ENCODE measurements around the gene MCOLN2. TPM values are rescaled to one million over a fixed set of nuclear protein-coding genes. Genes with fewer than 3 reads are reported as not detected.

MCOLN2 gene
- total RNA-seq, 1 experiment from 2014 or later = 11.3 TPM

DNA sequence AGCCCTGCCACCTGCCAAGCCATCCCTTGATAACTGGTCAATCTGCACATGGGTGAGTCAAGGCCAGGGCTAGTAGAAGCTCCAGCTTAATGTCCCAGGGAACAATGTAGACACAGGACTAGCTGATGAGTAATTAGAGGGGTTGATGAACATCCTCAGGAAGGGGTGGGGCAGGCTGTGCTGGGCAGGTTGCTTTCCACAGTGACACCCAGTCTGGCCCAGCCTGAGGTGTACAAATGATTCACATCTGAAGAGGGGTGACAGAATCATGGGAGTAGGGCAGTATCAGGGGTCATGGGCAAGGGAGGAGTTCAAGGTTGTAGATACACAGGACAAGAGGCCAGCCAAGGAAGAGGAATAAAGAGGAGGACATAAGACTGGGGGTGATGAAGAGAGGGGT, 108.2 kb downstream of the MCOLN2 start (continued):
- TF ChIP-seq, protein P1, sequence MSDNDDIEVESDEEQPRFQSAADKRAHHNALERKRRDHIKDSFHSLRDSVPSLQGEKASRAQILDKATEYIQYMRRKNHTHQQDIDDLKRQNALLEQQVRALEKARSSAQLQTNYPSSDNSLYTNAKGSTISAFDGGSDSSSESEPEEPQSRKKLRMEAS (IDR thresholded peaks at IDR 0.05) = no peak
- TF ChIP-seq ELF1 (IDR thresholded peaks at IDR 0.05; ENCODE audit: borderline replicate concordance, low read depth) = no peak

DNA sequence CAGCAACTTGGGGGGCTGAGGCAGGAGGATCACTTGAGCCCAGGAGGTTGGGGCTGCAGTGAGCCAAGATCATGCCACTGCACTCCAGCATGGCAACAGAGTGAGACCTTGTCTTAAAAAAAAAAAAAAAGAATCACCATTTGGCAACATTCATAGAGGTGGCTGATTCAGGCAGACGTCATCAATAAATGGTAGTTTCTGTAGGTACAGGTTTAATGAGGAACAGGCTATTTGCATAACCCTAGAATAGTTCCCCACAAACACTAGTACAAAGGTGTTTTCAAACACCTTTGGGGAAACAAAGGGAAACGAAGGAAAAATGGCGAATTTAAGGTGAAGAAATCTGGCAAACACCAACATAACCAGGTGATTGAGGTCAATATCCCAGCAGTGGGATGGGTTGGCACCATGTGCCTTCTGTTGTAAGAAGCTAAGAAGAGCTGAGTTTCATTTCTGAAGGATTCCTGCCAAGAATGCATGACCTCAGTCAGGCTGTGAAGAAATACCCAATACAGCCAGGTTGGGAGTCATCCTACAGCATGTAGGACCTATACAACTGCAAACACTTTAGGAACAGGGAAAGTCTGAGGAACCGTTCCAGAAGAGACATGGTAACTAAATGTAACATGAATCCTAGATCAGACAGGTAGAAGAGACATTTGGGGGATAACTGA, 109.5 kb downstream of the MCOLN2 start:
- RAD21 ChIA-PET (ENCODE audit: low non-redundant PET in 1 of 2, low total read pairs in 2 of 2, uncharacterized antibody in 2 of 2, unreplicated experiment in 2 of 2) = no interaction called here
- no peak for ATAC-seq
- BruUV-seq (replicated peaks) = no TSS peak
- CTCF ChIA-PET = no interaction called here
- Histone ChIP-seq H2AFZ (ENCODE audit: low read depth, low read length, poor library complexity, severe bottlenecking) (no peak overlapping the region), H3K27me3 (ENCODE audit: insufficient read depth, low read length) (no peaks in the 10 kb centered on the region), H3K4me3 (replicated peaks in 1 of 2; ENCODE audit: low read depth in 1 of 2, low read length in 2 of 2) (no peak overlapping the region), H3K9me2 (ENCODE audit: insufficient read depth) (no peaks in the 10 kb centered on the region), H4K20me1 (ENCODE audit: insufficient read depth) (no peaks in the 10 kb centered on the region), H3K9me3 (ENCODE audit: control insufficient read depth in 1 of 2, insufficient read depth in 1 of 2, low read depth in 1 of 2, low read length in 2 of 2) (no peaks in the 10 kb centered on the region), H3K4me2 (ENCODE audit: low read length) (no peak overlapping the region), H3K36me3 (ENCODE audit: control insufficient read depth in 1 of 2, insufficient read depth in 2 of 2, low read length in 2 of 2) (peaks cover 4 to 22% of the 10 kb centered on the region in 2 experiments; a peak in 3 of 4 replicates), H3K79me2 (ENCODE audit: insufficient read depth, low read length) (peaks cover 67% of the 10 kb centered on the region), H3K9ac (ENCODE audit: low read length) (no peak overlapping the region), H3K27ac (ENCODE audit: low read depth, low read length) (no peak overlapping the region), H3K4me1 (ENCODE audit: control insufficient read depth in 1 of 2, insufficient read depth in 2 of 2, low read length in 2 of 2) (peaks cover 0 to 9% of the 10 kb centered on the region in 2 experiments; a peak in 1 of 4 replicates)
- POLR2A ChIA-PET = no interaction called here
- intact Hi-C loops (cut with micrococcal nuclease) = no loop called here
- TF ChIP-seq JUND (IDR thresholded peaks at IDR 0.05) = no peak
- no peak for TF ChIP-seq ZFX (IDR thresholded peaks at IDR 0.05)
- TF ChIP-seq CEBPB (IDR thresholded peaks at IDR 0.05; ENCODE audit: low read depth) = no peak
- no peak for TF ChIP-seq RAD21 (IDR thresholded peaks at IDR 0.05; ENCODE audit: low read depth)
- no peak for TF ChIP-seq ZNF274 (IDR thresholded peaks at IDR 0.05; ENCODE audit: low read depth, low read length)
- TF ChIP-seq, protein P2, sequence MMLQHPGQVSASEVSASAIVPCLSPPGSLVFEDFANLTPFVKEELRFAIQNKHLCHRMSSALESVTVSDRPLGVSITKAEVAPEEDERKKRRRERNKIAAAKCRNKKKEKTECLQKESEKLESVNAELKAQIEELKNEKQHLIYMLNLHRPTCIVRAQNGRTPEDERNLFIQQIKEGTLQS (IDR thresholded peaks at IDR 0.05) = no peak
- no peak for DNase-seq (ENCODE audit: low read depth, low spot score)

DNA sequence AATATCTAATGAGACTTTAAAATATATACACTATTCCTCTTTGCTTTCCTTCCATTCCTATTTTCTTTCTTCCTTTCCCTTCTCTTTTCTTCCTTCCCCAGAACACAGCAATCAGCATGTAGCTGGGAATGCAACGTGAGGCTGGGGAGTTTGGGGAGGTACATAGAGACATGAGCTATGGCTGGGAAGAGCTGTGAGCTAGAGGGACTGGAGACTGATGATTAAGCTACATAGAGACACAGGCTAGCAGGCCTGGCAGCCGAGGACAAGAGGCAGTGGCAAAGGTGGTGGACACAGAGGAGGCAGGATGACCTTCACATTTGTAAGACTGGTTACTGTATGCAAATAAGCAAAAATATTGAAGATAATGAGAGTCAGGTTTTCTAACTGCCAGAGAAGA, 111.4 kb downstream of the MCOLN2 start:
- H3K4me1 ChIP-seq (ENCODE audit: control insufficient read depth in 1 of 2, insufficient read depth in 2 of 2, low read length in 2 of 2) = peaks cover 0 to 9% of the 10 kb centered on the region in 2 experiments; a peak in 1 of 4 replicates

More for the DNA sequence above, 111.4 kb downstream of the MCOLN2 start:
- no peak for DNase-seq (ENCODE audit: low read depth, low spot score)
- TF ChIP-seq SIN3A (IDR thresholded peaks at IDR 0.05; ENCODE audit: low read depth) (no peak), JUND (IDR thresholded peaks at IDR 0.05) (no peak)
- TF ChIP-seq, protein P3, sequence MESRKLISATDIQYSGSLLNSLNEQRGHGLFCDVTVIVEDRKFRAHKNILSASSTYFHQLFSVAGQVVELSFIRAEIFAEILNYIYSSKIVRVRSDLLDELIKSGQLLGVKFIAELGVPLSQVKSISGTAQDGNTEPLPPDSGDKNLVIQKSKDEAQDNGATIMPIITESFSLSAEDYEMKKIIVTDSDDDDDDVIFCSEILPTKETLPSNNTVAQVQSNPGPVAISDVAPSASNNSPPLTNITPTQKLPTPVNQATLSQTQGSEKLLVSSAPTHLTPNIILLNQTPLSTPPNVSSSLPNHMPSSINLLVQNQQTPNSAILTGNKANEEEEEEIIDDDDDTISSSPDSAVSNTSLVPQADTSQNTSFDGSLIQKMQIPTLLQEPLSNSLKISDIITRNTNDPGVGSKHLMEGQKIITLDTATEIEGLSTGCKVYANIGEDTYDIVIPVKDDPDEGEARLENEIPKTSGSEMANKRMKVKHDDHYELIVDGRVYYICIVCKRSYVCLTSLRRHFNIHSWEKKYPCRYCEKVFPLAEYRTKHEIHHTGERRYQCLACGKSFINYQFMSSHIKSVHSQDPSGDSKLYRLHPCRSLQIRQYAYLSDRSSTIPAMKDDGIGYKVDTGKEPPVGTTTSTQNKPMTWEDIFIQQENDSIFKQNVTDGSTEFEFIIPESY (IDR thresholded peaks at IDR 0.05; ENCODE audit: extremely low read depth, insufficient replicate concordance, low read length) = no peak
- RAD21 ChIA-PET (ENCODE audit: low non-redundant PET in 1 of 2, low total read pairs in 2 of 2, uncharacterized antibody in 2 of 2, unreplicated experiment in 2 of 2) = no interaction called here
- Histone ChIP-seq H3K9me3 (ENCODE audit: control insufficient read depth in 1 of 2, insufficient read depth in 1 of 2, low read depth in 1 of 2, low read length in 2 of 2) (no peaks in the 10 kb centered on the region), H3K9ac (ENCODE audit: low read length) (no peak overlapping the region), H3K36me3 (ENCODE audit: control insufficient read depth in 1 of 2, insufficient read depth in 2 of 2, low read length in 2 of 2) (peaks cover 4 to 16% of the 10 kb centered on the region in 2 experiments; a peak in 3 of 4 replicates), H3K4me3 (replicated peaks in 1 of 2; ENCODE audit: low read depth in 1 of 2, low read length in 2 of 2) (no peak overlapping the region), H2AFZ (ENCODE audit: low read depth, low read length, poor library complexity, severe bottlenecking) (no peak overlapping the region), H3K27me3 (ENCODE audit: insufficient read depth, low read length) (no peaks in the 10 kb centered on the region), H3K4me2 (ENCODE audit: low read length) (no peak overlapping the region), H3K79me2 (ENCODE audit: insufficient read depth, low read length) (peaks cover 62% of the 10 kb centered on the region), H3K27ac (ENCODE audit: low read depth, low read length) (no peak overlapping the region), H3K9me2 (ENCODE audit: insufficient read depth) (no peaks in the 10 kb centered on the region), H4K20me1 (ENCODE audit: insufficient read depth) (no peaks in the 10 kb centered on the region)
- CTCF ChIA-PET = no interaction called here
- intact Hi-C loops (cut with micrococcal nuclease) = no loop called here
- no TSS peak for BruUV-seq (replicated peaks)
- no peak for ATAC-seq
- POLR2A ChIA-PET = interaction anchor here (0.9 kb wide), 1 partner anchor 9 kb away, joined by 4 read pairs; no protein-coding TSS in a partner anchor
